ENCODE measurements around the gene EPHB1.

DNA sequence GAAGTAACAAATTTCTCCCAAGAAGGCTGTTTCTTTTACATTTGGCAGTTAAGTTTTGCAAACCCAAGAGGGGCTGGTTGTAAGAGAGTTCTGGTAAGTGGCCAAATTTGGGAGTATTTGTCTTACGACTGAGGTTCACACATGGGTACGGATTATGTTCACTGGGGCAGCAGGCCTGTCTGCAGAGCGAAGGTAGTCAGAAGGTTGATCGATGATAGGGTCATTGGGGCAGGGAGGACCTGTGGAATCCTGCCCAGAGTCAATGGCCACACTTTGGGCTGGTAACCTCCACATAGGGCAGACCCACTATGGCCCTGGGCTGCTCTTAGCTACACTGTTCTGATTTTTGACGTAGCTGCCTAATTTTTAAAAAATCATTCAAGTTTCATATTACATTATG, 368.6 kb downstream of the EPHB1 start:
- no peak for TF ChIP-seq EZH2 (IDR thresholded peaks at IDR 0.05)
- TF ChIP-seq POLR2AphosphoS5 (IDR thresholded peaks at IDR 0.05; ENCODE audit: borderline replicate concordance, low read depth, low read length) = no peak
- no peak for TF ChIP-seq FOXP2 (optimal IDR thresholded peaks at IDR 0.05; ENCODE audit: control extremely low read depth, extremely low read length, insufficient read depth)
